Measurements from ENCODE around the gene ZBTB39. TPM values are rescaled to one million over a fixed set of nuclear protein-coding genes. Genes with fewer than 3 reads are reported as not detected.

The ZBTB39 gene
- total RNA-seq, 1 donor from 2014 or later, result 20.8 TPM

DNA sequence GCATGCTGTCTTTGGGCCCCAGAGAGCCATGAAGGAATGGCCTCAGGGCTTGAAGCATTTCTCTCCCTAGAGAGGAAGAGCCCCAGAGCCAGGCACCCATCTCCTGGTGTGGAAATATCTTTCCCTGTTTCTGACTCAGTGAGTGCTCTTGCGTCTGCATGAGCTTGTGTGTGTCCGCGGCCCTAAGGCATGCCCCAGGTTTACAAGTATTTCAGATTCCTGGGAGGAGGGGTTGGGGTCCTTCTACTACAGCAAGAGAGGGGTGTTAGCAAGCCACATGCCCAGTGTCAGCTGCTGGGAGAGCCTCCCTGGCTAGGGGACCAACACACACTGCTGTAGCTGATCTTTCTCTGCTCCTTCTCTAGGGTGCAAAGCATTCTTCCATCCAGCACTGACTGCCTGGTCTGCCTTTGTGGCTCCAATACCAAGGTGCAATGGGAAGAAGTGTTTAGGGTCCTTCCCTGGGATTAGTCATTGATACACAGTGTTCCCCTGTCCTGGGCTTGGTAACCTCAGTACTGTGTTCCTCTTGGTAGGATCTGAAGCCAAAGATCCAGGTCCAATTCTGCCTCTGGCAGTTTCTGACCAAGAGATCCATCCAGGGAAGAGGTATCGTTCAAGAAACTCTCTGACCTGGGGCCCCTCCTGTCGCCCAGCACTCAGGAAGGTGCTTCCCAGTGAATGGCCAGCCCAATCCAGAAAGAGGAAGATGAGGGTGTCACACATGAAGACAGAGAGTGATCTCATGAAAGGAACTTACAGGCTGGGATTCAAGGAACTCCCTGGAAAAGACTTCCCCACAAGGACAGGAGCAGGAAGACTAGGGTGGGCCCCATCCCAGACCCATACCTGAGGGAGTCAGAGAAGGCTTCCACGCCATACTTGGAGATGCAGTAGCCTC is 52.0 kb downstream of the ZBTB39 start:
- no peak for DNase-seq (ENCODE audit: low spot score, unreplicated experiment)
- H3K9me3 Mint-ChIP-seq (ENCODE audit: low read depth), result peaks cover under 1% of the 10 kb centered on the region
- H3K36me3 Mint-ChIP-seq (ENCODE audit: insufficient read depth), result no peaks in the 10 kb centered on the region
- TF ChIP-seq, protein P1, sequence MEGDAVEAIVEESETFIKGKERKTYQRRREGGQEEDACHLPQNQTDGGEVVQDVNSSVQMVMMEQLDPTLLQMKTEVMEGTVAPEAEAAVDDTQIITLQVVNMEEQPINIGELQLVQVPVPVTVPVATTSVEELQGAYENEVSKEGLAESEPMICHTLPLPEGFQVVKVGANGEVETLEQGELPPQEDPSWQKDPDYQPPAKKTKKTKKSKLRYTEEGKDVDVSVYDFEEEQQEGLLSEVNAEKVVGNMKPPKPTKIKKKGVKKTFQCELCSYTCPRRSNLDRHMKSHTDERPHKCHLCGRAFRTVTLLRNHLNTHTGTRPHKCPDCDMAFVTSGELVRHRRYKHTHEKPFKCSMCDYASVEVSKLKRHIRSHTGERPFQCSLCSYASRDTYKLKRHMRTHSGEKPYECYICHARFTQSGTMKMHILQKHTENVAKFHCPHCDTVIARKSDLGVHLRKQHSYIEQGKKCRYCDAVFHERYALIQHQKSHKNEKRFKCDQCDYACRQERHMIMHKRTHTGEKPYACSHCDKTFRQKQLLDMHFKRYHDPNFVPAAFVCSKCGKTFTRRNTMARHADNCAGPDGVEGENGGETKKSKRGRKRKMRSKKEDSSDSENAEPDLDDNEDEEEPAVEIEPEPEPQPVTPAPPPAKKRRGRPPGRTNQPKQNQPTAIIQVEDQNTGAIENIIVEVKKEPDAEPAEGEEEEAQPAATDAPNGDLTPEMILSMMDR (IDR thresholded peaks at IDR 0.05; ENCODE audit: unreplicated experiment), result no peak
- H3K27me3 Mint-ChIP-seq, result no peaks in the 10 kb centered on the region
- no peak overlapping the region for H3K4me3 Mint-ChIP-seq (ENCODE audit: low read depth)
- no peak overlapping the region for H3K27ac Mint-ChIP-seq
- H3K4me1 Mint-ChIP-seq (ENCODE audit: low read depth), result no peaks in the 10 kb centered on the region

DNA sequence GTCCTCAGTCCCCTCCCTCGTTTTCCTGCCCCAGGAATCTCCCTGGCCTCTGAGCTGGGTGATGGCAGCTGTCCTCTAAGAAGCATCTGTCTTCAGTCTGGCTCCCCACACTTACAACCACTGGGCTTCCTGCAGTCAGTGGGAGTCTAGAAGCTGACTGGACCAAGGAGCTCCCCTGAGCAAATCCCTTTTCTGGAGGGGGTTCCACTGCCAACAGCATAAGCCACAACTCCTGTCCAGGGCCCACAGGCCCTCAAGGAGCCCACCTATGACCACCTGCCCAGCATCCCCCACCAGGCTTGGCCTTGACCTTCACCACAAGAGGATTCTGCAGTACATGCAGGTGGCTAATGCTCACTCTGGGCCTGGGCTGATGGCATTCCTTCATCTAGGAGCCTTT is 53.0 kb downstream of the ZBTB39 start:
- Mint-ChIP-seq H3K4me1 (ENCODE audit: low read depth) (no peaks in the 10 kb centered on the region), H3K36me3 (ENCODE audit: insufficient read depth) (no peaks in the 10 kb centered on the region), H3K27me3 (no peaks in the 10 kb centered on the region), H3K9me3 (ENCODE audit: low read depth) (no peaks in the 10 kb centered on the region), H3K27ac (no peak overlapping the region), H3K4me3 (ENCODE audit: low read depth) (no peak overlapping the region)
- TF ChIP-seq, protein P1 (IDR thresholded peaks at IDR 0.05; ENCODE audit: unreplicated experiment), result no peak
- no peak for DNase-seq (ENCODE audit: low spot score, unreplicated experiment)

DNA sequence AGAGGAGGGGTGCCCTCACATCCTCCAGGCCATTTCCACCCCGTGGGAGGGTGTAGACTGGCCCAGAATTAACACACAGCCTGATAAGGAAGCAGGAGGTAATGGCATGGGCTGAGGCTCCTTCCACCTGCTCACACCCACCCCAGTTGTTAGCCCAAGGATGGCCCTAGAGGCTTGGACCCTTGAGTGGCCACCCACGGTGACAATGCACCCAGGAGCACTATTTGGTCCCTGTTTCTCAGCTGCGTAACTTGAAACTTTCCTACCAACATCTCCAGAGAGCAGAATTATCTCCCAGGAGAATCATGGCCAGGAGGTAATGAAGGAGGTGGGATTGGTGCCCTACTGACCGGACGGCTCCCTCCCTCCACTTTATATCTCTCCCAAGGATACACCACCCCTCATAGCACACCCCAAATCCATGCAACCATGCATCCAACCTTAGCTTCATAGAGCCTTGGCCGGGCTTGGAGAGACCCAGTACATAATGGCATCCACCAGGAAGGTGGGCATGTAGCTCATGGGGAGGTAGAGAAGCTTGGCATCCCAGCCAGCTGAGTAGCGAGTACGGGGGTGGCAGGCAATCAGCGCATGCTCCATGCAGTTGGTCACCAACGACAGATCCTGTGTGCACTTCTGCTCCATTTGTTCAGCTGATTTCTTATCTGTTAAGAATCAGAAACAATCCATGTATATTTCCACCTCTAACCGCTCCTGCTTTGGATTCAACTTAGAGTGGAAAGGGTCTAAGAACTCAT is 54.6 kb downstream of the ZBTB39 start:
- no peak for DNase-seq (ENCODE audit: low spot score, unreplicated experiment)
- peaks cover 4% of the 10 kb centered on the region for H3K9me3 Mint-ChIP-seq (ENCODE audit: low read depth)
- peaks cover 1% of the 10 kb centered on the region for H3K36me3 Mint-ChIP-seq (ENCODE audit: insufficient read depth)
- H3K27me3 Mint-ChIP-seq, result no peaks in the 10 kb centered on the region
- no peak overlapping the region for H3K4me3 Mint-ChIP-seq (ENCODE audit: low read depth)
- H3K4me1 Mint-ChIP-seq (ENCODE audit: low read depth), result no peaks in the 10 kb centered on the region
- no peak overlapping the region for H3K27ac Mint-ChIP-seq
- TF ChIP-seq, protein P1 (IDR thresholded peaks at IDR 0.05; ENCODE audit: unreplicated experiment), result no peak

DNA sequence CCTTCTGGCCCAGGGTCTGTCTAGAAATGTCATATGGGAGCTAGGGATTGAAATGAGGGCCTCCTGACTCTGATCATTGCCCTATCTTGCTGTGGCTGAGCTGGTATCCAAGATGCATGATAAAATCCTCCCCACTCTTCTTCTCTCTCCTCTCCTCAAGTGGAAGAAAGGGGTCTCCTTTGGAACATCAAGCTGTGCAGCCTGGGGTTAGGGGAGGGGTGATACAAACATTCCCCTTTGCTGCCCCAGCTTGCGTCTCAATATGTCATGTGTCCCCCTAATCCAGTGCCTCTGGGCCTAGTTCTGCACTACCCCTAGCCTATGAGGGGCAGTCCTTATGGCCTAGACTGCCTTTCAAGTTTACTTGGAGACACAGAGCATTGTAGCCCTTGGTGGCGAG is 57.5 kb downstream of the ZBTB39 start:
- H3K4me3 Mint-ChIP-seq (ENCODE audit: low read depth), result no peak overlapping the region
- H3K36me3 Mint-ChIP-seq (ENCODE audit: insufficient read depth), result peaks cover 1% of the 10 kb centered on the region
- H3K4me1 Mint-ChIP-seq (ENCODE audit: low read depth), result no peaks in the 10 kb centered on the region
- TF ChIP-seq, protein P1 (IDR thresholded peaks at IDR 0.05; ENCODE audit: unreplicated experiment), result no peak
- no peaks in the 10 kb centered on the region for H3K27me3 Mint-ChIP-seq
- DNase-seq (ENCODE audit: low spot score, unreplicated experiment), result no peak
- H3K27ac Mint-ChIP-seq, result no peak overlapping the region
- H3K9me3 Mint-ChIP-seq (ENCODE audit: low read depth), result peaks cover 28% of the 10 kb centered on the region

Other genes starting within 250 kb of the ZBTB39 start
- 0.60 and 0.71 TPM in 2 replicates for gene HSD17B6, start 243.2 kb downstream of the ZBTB39 start, total RNA-seq
- gene SDR9C7, start 72.1 kb downstream of the ZBTB39 start, total RNA-seq, result not detected in 2 replicates
- 0.87 and 0.98 TPM in 2 replicates for gene RDH16, start 48.9 kb downstream of the ZBTB39 start, total RNA-seq
- gene TAC3, start 10.0 kb upstream of the ZBTB39 start, total RNA-seq, result 4.1 and 5.3 TPM in 2 replicates
- 1.2 and 1.6 TPM in 2 replicates for gene MYO1A, start 43.6 kb upstream of the ZBTB39 start, total RNA-seq
- 24.2 and 26.5 TPM in 2 replicates for gene NEMP1, start 72.2 kb upstream of the ZBTB39 start, total RNA-seq
- 13.4 and 13.8 TPM in 2 replicates for gene NAB2, start 82.6 kb upstream of the ZBTB39 start, total RNA-seq
- gene STAT6, start 104.8 kb upstream of the ZBTB39 start, total RNA-seq, result 130 and 136 TPM in 2 replicates
- 93.4 and 95.7 TPM in 2 replicates for gene LRP1, start 121.9 kb upstream of the ZBTB39 start, total RNA-seq
- gene LRP1-AS, start 141.1 kb upstream of the ZBTB39 start, total RNA-seq, result not detected in 2 replicates
- 1.7 and 2.0 TPM in 2 replicates for gene NXPH4, start 210.2 kb upstream of the ZBTB39 start, total RNA-seq
- gene SHMT2, start 223.2 kb upstream of the ZBTB39 start, total RNA-seq, result 162 and 165 TPM in 2 replicates
- 6.0 and 6.1 TPM in 2 replicates for gene STAC3, start 244.6 kb upstream of the ZBTB39 start, total RNA-seq

All from progenitor cell of endocrine pancreas (in vitro differentiated cells).